ENCODE data around the gene RFFL.
"Not testable (repeated sequence)": the region's sequence is repeated elsewhere in the genome, so short reads cannot be mapped to it uniquely, and the experiment has no call there.

Gene RFFL, protein sequence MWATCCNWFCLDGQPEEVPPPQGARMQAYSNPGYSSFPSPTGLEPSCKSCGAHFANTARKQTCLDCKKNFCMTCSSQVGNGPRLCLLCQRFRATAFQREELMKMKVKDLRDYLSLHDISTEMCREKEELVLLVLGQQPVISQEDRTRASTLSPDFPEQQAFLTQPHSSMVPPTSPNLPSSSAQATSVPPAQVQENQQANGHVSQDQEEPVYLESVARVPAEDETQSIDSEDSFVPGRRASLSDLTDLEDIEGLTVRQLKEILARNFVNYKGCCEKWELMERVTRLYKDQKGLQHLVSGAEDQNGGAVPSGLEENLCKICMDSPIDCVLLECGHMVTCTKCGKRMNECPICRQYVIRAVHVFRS

DNA sequence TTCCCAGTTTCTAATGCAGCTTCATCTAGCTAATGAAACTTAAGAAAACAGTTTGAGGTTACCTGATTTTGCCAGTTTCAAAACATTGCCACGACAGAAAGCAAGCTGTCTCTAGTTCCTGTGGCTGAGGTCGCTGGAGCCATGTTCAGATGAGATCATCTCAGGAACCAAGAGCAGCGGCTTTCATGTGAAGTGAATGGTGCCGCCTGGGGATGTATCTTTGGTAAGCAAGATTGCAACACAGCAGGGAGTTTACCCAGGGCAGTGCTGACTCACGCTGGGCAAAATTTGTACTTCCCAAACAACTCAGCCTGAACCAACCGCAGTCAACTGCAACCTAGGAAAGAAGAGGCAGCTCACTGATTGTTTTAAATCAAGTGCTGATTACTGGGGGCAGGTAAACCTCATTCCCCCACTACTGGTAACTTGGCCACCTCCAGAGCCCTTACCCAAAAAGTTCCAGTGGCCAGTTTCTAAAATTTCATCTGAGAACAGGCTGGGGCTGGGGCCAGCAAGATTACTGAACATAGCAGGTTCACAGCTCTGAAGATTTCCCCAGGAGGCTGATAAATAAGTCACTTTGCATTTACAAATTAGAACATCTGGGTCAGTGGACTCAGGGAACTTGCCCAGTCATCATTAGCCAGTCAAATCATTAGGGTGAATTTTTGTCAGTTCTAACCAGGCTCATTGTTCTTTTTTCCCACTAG, at the start of gene RFFL:
TSS of gene RFFL (minus strand) at position 194 of the 710 bp plus-strand sequence. CDS start 37,154 bp downstream, outside the sequence.
- DNase-seq (ENCODE audit: low spot score) = peak; percentile 93
- Mint-ChIP-seq H3K36me3 (ENCODE audit: low read depth) (peaks cover 31% of the 10 kb centered on the region), H3K9me3 (no peaks in the 10 kb centered on the region), H3K27me3 (ENCODE audit: low read depth) (no peaks in the 10 kb centered on the region), H3K4me3 (peak within 1 kb of the TSS; percentile 69), H3K4me1 (ENCODE audit: low read depth) (peaks cover 48% of the 10 kb centered on the region), H3K27ac (peak within 1 kb of the TSS; percentile 94)

DNA sequence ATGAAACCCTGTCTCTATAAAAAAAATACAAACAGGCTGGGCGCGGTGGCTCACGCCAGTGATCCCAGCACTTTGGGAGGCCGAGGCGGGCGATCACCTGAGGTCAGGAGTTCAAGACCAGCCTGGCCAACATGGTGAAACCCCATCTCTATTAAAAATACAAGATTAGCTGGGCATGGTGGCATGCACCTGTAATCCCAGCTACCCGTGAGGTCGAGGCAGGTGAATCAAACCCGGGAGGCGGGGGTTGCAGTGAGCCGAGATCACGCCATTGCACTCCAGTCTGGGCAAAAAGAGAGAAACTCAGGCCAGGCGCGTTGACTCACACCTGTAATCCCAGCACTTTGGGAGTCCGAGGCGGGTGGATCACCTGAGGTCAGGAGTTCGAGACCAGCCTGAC, 47.3 kb upstream of the RFFL start:
- H3K4me3 Mint-ChIP-seq; H3K4me1 Mint-ChIP-seq (ENCODE audit: low read depth); H3K27ac Mint-ChIP-seq; H3K9me3 Mint-ChIP-seq; H3K27me3 Mint-ChIP-seq (ENCODE audit: low read depth); DNase-seq (ENCODE audit: low spot score): not testable (repeated sequence)
- peaks cover 22% of the 10 kb centered on the region for H3K36me3 Mint-ChIP-seq (ENCODE audit: low read depth)

DNA sequence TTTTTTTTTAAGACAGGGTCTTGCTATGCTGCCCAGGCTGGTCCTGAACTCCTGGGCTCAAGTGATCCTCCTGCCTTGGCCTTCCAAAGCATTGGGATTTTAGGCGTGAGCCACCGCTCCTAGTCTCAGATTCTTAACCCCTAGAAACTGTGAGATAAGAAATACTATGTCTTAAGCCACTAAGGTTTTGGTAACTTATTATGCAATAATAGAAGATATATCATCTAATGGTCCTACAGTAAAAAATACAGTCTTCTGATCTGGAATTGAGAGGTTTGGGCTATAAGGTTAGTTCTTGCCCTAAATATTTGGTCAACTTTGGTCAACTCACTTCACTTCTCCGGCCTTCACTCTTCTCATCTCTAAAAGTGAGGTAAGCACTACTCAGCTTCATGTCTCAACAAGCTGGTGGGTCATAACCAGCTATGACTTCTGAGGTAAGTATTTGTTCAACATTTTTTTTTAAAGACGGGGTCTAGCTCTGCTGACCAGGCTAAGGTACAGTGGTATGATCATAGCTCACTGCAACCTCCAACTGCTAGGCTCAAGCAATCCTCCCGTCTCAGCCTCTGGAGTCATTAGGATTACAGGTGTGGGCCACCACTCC, 41.4 kb upstream of the RFFL start:
- no peaks in the 10 kb centered on the region for H3K4me1 Mint-ChIP-seq (ENCODE audit: low read depth)
- no peak overlapping the region for H3K27ac Mint-ChIP-seq
- H3K36me3 Mint-ChIP-seq (ENCODE audit: low read depth) = peaks cover 41% of the 10 kb centered on the region
- DNase-seq (ENCODE audit: low spot score) = no peak
- no peak overlapping the region for H3K4me3 Mint-ChIP-seq
- no peaks in the 10 kb centered on the region for H3K27me3 Mint-ChIP-seq (ENCODE audit: low read depth)
- H3K9me3 Mint-ChIP-seq = no peaks in the 10 kb centered on the region

DNA sequence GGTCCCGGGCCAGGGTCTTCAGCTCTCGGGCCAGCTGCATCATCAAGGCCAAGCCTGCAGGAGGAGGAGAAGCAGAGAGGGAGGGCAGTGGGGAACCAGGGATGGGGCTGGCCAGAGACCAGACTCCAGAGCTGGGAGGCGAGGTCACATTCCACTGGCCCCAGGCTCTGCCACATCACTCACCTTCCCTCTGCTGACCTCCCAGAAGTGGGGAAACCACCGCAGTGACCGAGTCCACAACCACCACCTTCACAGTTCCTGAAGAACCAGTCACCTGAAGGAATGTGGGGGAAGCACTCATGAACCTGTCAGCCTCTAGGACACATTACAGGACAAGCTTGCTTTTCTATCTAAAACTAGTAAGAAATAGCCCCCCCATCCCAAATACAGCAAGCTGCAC, 39.8 kb upstream of the RFFL start:
- no peak for DNase-seq (ENCODE audit: low spot score)
- Mint-ChIP-seq H3K27ac (no peak overlapping the region), H3K4me1 (ENCODE audit: low read depth) (no peaks in the 10 kb centered on the region), H3K27me3 (ENCODE audit: low read depth) (no peaks in the 10 kb centered on the region), H3K4me3 (no peak overlapping the region), H3K36me3 (ENCODE audit: low read depth) (peaks cover 43% of the 10 kb centered on the region), H3K9me3 (no peaks in the 10 kb centered on the region)

DNA sequence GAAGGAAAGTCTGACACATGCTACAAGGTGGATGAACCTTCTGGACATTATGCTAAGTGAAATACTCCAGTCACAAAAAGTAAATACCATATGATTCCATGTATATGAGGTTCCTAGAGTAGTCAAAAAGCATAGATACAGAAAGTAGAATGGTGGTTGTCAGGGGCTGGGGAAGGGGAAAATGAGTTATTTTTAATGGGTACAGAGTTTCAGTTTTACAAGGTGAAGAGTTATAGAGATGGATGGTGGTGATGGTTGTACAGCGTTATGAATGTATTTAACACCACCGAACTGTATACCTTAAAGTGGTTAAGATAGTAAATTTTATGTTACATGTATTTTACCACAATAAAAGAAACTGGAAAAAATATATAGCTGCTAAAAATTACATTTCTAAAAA, 38.2 kb upstream of the RFFL start:
- no peaks in the 10 kb centered on the region for H3K27me3 Mint-ChIP-seq (ENCODE audit: low read depth)
- no peak overlapping the region for H3K27ac Mint-ChIP-seq
- H3K4me3 Mint-ChIP-seq = no peak overlapping the region
- H3K4me1 Mint-ChIP-seq (ENCODE audit: low read depth) = no peaks in the 10 kb centered on the region
- H3K9me3 Mint-ChIP-seq = no peaks in the 10 kb centered on the region
- DNase-seq (ENCODE audit: low spot score) = no peak
- H3K36me3 Mint-ChIP-seq (ENCODE audit: low read depth) = peaks cover 45% of the 10 kb centered on the region

DNA sequence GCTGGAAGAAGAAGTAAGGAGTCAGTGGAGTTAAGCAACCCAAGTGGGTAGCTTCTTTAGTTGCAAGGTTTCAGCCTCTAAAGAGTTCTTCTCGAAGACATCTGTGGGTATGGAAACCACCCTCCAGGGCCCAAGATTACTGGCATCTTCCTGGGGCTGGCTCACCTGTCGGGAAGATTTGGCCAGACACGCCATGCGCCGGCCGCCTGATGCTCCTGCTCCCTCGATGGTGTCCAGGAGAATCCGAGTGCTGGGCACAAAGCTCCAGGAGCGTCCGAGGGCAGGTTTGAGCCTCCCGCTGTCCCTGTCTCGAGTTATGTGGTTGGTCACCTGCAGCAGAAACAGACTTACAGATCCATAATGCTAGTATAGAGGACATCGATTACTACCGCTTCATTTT, 37.5 kb upstream of the RFFL start:
- H3K4me1 Mint-ChIP-seq (ENCODE audit: low read depth) = peaks cover 5% of the 10 kb centered on the region
- H3K27me3 Mint-ChIP-seq (ENCODE audit: low read depth) = no peaks in the 10 kb centered on the region
- no peak overlapping the region for H3K4me3 Mint-ChIP-seq
- H3K9me3 Mint-ChIP-seq = no peaks in the 10 kb centered on the region
- H3K36me3 Mint-ChIP-seq (ENCODE audit: low read depth) = peaks cover 39% of the 10 kb centered on the region
- DNase-seq (ENCODE audit: low spot score) = no peak
- H3K27ac Mint-ChIP-seq = no peak overlapping the region

DNA sequence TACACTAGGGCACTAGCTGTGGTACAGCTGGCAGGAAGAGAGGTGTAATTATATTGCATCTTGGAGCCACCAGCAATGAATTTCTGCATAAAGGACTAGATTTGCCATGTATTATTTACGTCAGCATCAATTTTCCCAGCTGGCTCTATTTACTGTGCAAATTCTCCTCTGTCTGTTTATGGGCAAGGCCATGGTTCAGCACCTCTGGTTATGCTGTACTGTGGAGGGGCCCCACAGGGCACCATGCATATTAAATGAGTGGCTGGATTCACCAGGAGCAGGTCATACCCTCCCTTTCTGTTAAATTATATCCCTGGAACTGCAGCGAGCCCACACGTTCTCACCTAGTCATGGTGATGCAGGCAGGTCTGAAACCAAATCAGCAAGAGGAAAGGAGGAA, 36.4 kb upstream of the RFFL start:
- Mint-ChIP-seq H3K4me3 (no peak overlapping the region), H3K36me3 (ENCODE audit: low read depth) (peaks cover 30% of the 10 kb centered on the region), H3K4me1 (ENCODE audit: low read depth) (peaks cover 5% of the 10 kb centered on the region), H3K9me3 (no peaks in the 10 kb centered on the region), H3K27me3 (ENCODE audit: low read depth) (no peaks in the 10 kb centered on the region), H3K27ac (no peak overlapping the region)
- no peak for DNase-seq (ENCODE audit: low spot score)

DNA sequence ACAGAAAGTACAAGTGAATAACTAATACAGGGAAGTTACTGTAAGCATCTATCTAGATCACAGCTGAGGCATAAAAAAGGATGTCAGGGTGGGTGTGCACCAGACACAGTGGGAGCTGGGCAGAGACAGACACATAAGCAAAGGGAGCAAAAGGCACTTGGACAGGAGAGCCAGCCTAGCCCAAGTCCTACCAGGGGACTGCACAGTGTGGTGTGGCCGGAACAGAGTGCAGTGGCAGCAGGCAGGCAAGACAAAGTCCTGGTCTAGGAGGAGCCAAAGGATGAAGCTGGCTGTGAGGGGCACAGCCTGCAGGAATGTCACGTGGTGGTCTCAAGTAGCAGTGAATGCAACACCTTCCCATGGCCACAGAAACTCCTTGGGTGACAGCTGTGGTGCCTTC, 34.3 kb upstream of the RFFL start:
- no peak for DNase-seq (ENCODE audit: low spot score)
- H3K9me3 Mint-ChIP-seq = no peaks in the 10 kb centered on the region
- no peak overlapping the region for H3K27ac Mint-ChIP-seq
- H3K36me3 Mint-ChIP-seq (ENCODE audit: low read depth) = peaks cover 27% of the 10 kb centered on the region
- no peak overlapping the region for H3K4me3 Mint-ChIP-seq
- peaks cover 5% of the 10 kb centered on the region for H3K4me1 Mint-ChIP-seq (ENCODE audit: low read depth)
- no peaks in the 10 kb centered on the region for H3K27me3 Mint-ChIP-seq (ENCODE audit: low read depth)

DNA sequence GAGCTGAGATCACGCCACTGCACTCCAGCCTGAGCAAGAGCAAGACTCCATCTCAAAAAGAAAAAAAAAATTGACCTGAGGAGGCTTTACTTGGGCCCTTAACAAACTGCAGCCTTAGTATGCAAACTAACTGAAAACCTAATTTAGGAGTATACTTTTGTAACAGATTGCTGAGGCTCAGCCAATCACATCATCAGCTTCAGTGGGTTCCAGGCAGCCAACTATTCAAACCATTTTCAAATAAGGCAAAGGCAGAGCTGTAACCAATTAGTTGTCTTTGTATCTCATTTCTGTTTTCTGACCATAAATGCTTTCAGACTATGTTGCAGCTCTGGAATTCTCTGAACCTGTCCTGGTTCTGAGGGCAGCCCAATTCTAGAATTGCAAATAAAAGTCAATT, 32.2 kb upstream of the RFFL start:
- H3K9me3 Mint-ChIP-seq = no peaks in the 10 kb centered on the region

DNA sequence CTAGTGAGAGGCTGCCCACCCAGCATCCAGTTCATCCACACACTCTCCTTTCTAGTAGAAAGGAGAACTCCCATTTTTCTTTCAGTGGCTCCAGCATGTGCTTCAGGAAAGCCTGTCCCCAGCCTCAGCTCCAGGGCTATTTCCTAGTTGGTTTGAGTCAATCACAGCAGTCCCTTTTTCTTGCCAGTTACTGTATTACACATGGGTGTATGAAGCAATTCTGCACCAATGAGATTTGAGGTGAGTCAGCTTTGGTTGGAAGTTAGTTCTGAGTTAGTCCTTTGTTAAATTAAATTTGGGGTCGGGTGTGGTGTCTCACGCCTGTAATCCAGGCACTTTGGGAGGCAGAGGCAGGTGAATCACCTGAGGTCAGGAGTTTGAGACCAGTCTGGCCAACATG, 31.4 kb upstream of the RFFL start:
- Mint-ChIP-seq H3K9me3 (no peaks in the 10 kb centered on the region), H3K4me1 (ENCODE audit: low read depth) (peaks cover 10% of the 10 kb centered on the region), H3K4me3 (no peak overlapping the region), H3K27me3 (ENCODE audit: low read depth) (no peaks in the 10 kb centered on the region), H3K27ac (no peak overlapping the region), H3K36me3 (ENCODE audit: low read depth) (peaks cover 13% of the 10 kb centered on the region)
- no peak for DNase-seq (ENCODE audit: low spot score)

More for the DNA sequence above, 32.2 kb upstream of the RFFL start:
- Mint-ChIP-seq H3K4me1 (ENCODE audit: low read depth) (peaks cover 8% of the 10 kb centered on the region), H3K27ac (no peak overlapping the region), H3K27me3 (ENCODE audit: low read depth) (no peaks in the 10 kb centered on the region), H3K4me3 (no peak overlapping the region), H3K36me3 (ENCODE audit: low read depth) (peaks cover 16% of the 10 kb centered on the region)
- no peak for DNase-seq (ENCODE audit: low spot score)

DNA sequence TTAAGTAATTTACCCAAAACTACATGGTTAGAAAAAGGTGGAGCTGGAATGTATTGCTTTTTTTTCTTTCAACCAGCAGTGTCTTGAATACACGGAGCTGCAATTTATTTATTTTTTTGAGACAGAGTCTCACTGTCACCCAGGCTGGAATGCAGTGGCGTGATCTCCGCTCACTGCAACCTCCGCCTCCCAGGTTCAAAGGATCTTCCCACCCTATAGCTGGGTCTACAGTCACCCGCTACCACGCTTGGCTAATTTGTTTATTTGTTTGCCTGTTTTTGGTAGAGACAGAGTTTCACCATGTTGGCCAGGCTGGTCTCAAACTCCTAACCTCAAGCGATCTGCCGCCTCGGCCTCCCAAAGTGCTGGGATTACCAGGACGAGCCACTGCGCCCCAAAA, 27.2 kb upstream of the RFFL start:
- H3K9me3 Mint-ChIP-seq; H3K4me3 Mint-ChIP-seq; DNase-seq (ENCODE audit: low spot score); H3K27ac Mint-ChIP-seq; H3K36me3 Mint-ChIP-seq (ENCODE audit: low read depth); H3K27me3 Mint-ChIP-seq (ENCODE audit: low read depth): not testable (repeated sequence)
- H3K4me1 Mint-ChIP-seq (ENCODE audit: low read depth) = peaks cover 36% of the 10 kb centered on the region

DNA sequence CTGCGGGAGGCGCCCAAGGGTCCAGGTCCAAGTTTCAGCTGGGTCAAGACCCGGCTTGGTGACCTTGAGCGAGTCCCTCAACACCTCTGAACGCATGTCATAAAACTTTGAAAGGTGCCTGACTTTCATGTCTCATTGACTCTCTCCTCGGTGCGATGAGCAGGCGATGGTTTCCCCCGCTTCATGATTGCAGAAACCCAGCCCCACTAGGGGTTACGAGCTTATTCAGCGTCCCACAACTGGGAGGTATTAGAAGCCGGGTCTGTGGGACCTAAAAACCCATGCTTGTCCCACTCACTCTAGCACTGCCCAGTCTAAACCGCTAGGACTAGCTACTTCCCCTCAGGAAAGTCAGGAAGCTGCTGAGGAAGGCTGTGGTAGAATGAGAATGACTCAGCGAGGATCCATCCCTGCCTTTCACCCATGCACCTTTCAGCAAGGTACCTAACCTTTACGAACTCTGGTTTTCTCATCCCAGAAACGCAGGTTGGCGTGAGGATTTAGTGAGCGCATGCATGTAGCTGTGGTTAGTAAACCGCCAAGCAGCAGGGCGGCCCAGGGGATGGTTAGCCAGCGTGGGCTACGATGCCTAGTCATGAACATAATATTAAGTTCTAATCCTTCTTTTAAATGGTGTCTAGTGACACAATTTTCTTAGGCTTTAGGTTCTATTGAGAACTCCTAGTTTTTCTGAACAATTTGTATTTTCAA, 26.2 kb upstream of the RFFL start:
- H3K4me1 Mint-ChIP-seq (ENCODE audit: low read depth) = peaks cover 42% of the 10 kb centered on the region
- no peaks in the 10 kb centered on the region for H3K9me3 Mint-ChIP-seq
- peak overlapping the region; percentile 84 for H3K4me3 Mint-ChIP-seq
- H3K27me3 Mint-ChIP-seq (ENCODE audit: low read depth) = no peaks in the 10 kb centered on the region
- DNase-seq (ENCODE audit: low spot score) = no peak
- H3K36me3 Mint-ChIP-seq (ENCODE audit: low read depth) = peaks cover 12% of the 10 kb centered on the region
- peak overlapping the region; percentile 91 for H3K27ac Mint-ChIP-seq

DNA sequence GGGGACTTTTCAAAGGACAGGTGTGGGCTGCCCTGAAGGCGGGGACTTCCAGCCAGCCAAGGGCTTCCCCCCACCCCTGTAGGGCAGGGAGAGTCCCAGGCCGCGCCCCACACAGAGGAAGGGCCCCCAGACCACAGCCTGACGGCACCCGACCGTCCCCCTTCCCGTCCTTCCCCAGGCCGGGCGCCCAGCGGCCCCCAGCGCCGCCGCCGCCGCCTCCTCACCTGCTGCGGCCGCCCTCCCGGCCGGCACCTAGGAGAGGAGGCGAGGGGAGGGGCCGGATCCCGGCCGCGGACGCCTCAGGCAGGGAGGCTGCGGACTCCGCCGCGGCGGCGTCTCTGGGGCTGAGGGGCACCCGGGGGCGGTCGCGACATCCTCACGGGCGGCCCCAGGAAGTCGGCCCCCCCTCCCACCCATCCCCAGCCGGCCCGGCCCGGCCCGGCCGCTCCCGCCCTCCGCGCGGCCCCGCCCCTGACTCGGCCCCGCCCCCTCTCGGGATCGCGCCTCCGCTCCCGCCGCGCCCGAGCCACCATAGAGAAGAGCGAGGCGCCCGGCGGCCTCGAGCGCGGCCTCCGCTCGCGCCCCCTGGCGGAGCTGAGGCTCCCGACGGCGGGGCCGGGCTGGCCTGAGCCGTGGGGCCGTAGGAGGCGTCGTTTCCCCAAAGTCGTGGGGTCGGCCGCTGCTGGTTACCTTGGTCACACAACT, 25.5 kb upstream of the RFFL start:
- Mint-ChIP-seq H3K27me3 (ENCODE audit: low read depth) (no peaks in the 10 kb centered on the region), H3K36me3 (ENCODE audit: low read depth) (peaks cover 12% of the 10 kb centered on the region), H3K4me3 (peak overlapping the region; percentile 96), H3K27ac (peak overlapping the region; percentile 91), H3K9me3 (no peaks in the 10 kb centered on the region), H3K4me1 (ENCODE audit: low read depth) (peaks cover 42% of the 10 kb centered on the region)
- DNase-seq (ENCODE audit: low spot score) = peak; percentile 87

Data from T-helper 2 cell treated with Interferon-gamma antibody and Interleukin-4, amounts not matched to agents 5 μg/mL and 100 μg/mL, for 36 hours (primary cell).